GM18873 (cell line): Measurements from ENCODE around the gene FOSL1.

ENCODE experiments used
- ATAC-seq: cut with Tn5 transposase; IDR thresholded peaks from one replicate; pipeline ENCODE4 v1.9.1; 2021; ENCODE audit warnings: mild to moderate bottlenecking, moderate library complexity, moderate number of reproducible peaks; ENCODE audit not compliant: unreplicated experiment, low FRiP score

The FOSL1 gene

GRCh38 chr11:65920372-65920802 is 20.2 kb upstream of the FOSL1 start:
- ATAC-seq: no peak

GRCh38 chr11:65919573-65920371 is 19.6 kb upstream of the FOSL1 start:
- peak; percentile 38 for ATAC-seq

GRCh38 chr11:65919141-65919572 is 19.0 kb upstream of the FOSL1 start, which contains the start of gene DRAP1:
TSS of gene DRAP1 (plus strand) at chr11:65919426. CDS start at chr11:65919502, 76 bp downstream.
- peak; percentile 73 for ATAC-seq

- peak; percentile 29 for ATAC-seq
Measured at GRCh38 chr11:65918211-65919140, 18.3 kb upstream of the FOSL1 start, which contains the start of gene C11orf68. TSS of gene C11orf68 (minus strand) at chr11:65919062. CDS start at chr11:65919031, 31 bp downstream.

- no peak for ATAC-seq
Measured at GRCh38 chr11:65917434-65918210, 17.4 kb upstream of the FOSL1 start.

- no peak for ATAC-seq
Measured at GRCh38 chr11:65917077-65917433, 16.9 kb upstream of the FOSL1 start.

GRCh38 chr11:65916391-65916790 is 16.2 kb upstream of the FOSL1 start:
- ATAC-seq: no peak

- no peak for ATAC-seq
Measured at GRCh38 chr11:65915821-65916251, 15.6 kb upstream of the FOSL1 start.

GRCh38 chr11:65915101-65915820 is 15.1 kb upstream of the FOSL1 start:
- no peak for ATAC-seq

- ATAC-seq: no peak
Measured at GRCh38 chr11:65912845-65913244, 12.7 kb upstream of the FOSL1 start.

GRCh38 chr11:65911682-65912568 is 11.7 kb upstream of the FOSL1 start:
- no peak for ATAC-seq

GRCh38 chr11:65907878-65908277 is 7.7 kb upstream of the FOSL1 start:
- no peak for ATAC-seq

- ATAC-seq: no peak
Measured at GRCh38 chr11:65906602-65907001, 6.4 kb upstream of the FOSL1 start.

GRCh38 chr11:65903715-65904114 is 3.5 kb upstream of the FOSL1 start:
- ATAC-seq: no peak

- no peak for ATAC-seq
Measured at GRCh38 chr11:65903068-65903481, 2.9 kb upstream of the FOSL1 start.

- no peak for ATAC-seq
Measured at GRCh38 chr11:65900899-65901180, 652 bp upstream of the FOSL1 start.

- no peak for ATAC-seq
Measured at GRCh38 chr11:65899356-65900124, 648 bp downstream of the FOSL1 start.

- no peak for ATAC-seq
Measured at GRCh38 chr11:65898656-65899355, 1.4 kb downstream of the FOSL1 start.
